LNCAP (cell line): Measurements from ENCODE around the gene ZNF689.

ENCODE experiments used
- CTCF ChIP-seq: fragments of 450-650 bp; IDR thresholded peaks from 2 replicates; pipeline ENCODE4 v1.5.1; 2017; ENCODE audit warnings: mild to moderate bottlenecking

Gene ZNF689

GRCh38 chr16:30569281-30569680, 40.9 kb downstream of the ZNF689 start:
- no peak for TF ChIP-seq CTCF

DNA sequence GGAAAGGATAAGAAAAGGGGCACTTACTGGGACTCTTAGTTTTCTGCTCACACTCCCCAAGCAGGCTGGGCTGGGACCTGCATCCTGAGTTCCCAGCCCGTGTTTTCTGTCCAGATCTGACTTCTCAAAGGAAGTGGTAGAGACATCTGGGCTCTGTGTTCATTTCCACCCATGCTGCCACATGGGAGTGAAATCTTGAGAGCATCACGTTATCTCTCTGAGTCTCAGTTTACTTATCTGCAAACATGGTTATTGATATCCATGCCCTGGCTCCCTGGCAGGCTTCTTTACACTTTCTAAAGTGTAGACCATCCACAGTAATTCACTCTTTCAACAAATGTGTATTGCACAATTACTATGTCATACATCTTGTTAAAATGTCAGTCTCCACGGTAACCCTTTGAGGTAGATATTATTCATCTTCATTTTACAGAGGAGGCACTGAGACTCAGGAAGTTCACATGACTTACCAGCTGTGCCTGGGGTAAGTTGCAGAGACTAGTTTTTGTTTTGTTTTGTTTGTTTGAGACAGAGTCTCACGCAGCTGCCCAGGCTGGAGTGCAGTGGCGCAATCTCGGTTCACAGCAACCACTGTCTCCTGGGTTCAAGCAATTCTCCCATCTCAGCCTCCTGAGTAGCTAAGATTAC, 42.1 kb downstream of the ZNF689 start:
- TF ChIP-seq CTCF, result no peak

DNA sequence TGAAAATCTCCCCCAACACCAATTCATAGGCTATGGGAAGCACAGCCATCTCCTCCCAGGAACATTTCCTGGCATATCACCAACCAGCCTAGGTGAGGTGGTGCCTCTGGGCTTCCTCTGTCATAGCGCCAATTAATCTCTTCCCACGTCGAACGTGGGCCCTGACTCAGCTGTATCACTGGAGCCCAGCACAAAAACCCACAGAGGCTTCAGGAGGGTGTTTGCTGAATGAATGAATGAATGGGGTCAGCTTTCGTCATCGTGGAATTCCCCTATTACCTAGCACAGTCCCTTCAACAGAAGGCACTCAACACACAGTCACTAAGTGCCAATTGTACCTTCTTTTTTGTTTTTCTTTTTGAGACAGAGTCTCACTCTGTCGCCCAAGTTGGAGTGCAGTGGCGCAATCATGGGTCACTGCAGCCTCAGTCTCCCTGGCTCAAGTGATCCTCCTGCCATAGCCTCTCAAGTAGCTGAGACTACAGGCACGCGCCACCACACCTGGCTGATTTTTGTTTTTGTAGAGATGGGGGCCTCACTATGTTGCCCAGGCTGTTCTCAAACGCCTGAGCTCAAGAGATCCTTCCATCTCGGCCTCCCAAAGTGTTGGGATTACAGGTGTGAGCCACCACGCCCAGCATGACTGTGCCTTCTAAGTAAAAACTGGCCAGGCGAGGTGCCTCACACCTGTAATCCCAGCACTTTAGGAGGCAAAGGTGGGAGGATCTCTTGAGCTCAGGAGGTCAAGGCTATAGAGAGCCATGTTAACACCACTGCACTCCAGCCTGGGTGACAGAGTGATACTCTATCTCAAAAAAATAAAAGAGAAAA, 42.8 kb downstream of the ZNF689 start:
- no peak for TF ChIP-seq CTCF

DNA sequence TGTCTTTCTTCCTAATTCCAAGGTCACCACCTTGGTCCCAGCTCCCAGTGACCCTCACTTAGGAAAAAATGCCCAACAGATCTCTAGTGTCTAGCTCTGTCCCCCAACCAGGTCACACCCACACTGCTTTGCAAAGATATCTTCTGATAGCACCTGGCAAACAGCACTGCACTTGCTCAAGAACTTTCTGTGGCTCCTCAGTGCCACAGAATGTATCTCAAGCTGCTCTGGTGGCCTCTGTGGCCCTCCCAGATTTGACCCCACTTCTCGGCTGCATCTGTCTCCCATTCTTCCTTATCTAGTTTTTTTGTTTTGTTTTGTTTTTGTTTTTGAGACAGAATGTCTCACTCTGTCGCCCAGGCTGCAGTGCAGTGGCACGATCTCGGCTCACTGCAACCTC, 43.7 kb downstream of the ZNF689 start:
- TF ChIP-seq CTCF, result no peak

GRCh38 chr16:30565984-30566383, 44.2 kb downstream of the ZNF689 start:
- TF ChIP-seq CTCF, result no peak

DNA sequence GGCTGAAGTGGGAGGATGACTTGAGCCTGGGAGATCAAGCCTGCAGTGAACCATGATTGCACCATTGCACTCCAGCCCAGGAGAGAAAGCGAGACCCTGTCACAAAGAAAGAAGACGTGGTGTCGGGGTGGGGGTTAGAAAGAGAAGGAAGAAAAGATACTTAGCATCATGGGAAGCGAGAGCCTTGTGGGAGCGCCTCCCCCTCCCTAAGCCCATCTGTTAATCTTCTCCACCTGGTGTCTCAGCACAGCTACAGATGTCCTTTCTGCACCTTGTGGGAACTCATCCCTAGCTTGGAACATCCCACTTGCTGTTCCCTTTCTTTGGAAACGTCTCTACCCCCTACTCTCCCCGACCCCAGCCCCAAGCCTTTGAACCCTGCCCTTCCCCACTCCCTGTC, 44.7 kb downstream of the ZNF689 start:
- no peak for TF ChIP-seq CTCF

DNA sequence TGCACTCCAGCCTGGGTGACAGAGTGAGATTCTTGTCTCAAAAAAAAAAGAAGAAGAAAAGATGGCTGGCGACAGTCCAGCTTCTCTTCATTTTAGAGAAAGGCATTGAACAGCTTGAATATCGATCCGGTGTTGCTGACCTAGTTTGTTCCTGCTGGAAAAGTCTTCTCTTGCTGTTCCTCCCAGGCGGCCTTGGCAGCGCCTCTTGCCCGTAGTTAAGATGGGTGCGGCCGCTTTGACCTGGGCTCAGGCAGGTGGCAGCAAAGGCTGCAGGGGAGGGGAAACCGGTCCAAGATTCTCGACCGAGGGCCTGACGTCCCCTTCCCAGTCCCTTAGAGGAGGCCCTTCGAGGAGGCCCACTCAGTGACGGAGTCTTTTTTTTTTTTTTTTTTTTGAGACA, 48.2 kb downstream of the ZNF689 start:
- no peak for TF ChIP-seq CTCF
